Parathyroid adenoma (tissue), 2 donors: ENCODE measurements around the gene C2orf76.

Experiments
- H2AFZ ChIP-seq: fragments of 300-600 bp; sonication (generic); one replicate; pipeline ENCODE4 v1.7.0; 2017; ENCODE audit warnings: antibody characterized with exemption, mild to moderate bottlenecking
- H3K27ac ChIP-seq: fragments of 300-600 bp; sonication (generic); one replicate; pipeline ENCODE4 v1.7.0; 2017
- H3K27me3 ChIP-seq: fragments of 300-600 bp; sonication (generic); one replicate; pipeline ENCODE4 v1.7.0; 2017; ENCODE audit warnings: low read length; ENCODE audit not compliant: control insufficient read depth, insufficient read depth
- H3K36me3 ChIP-seq: fragments of 300-600 bp; sonication (generic); one replicate; pipeline ENCODE4 v1.7.0; 2017; ENCODE audit warnings: low read length; ENCODE audit not compliant: control insufficient read depth, insufficient read depth
- H3K4me1 ChIP-seq: fragments of 300-600 bp; sonication (generic); one replicate; pipeline ENCODE4 v1.7.0; 2017; ENCODE audit warnings: control low read depth
- H3K4me2 ChIP-seq: fragments of 300-600 bp; sonication (generic); one replicate; pipeline ENCODE4 v1.7.0; 2017; ENCODE audit warnings: low read length
- H3K4me3 ChIP-seq: fragments of 300-600 bp; sonication (generic); one replicate; pipeline ENCODE4 v1.7.0; 2017; ENCODE audit warnings: low read depth, low read length
- H3K79me2 ChIP-seq: fragments of 300-600 bp; sonication (generic); one replicate; pipeline ENCODE4 v1.7.0; 2017; ENCODE audit warnings: control low read depth
- H3K9ac ChIP-seq: fragments of 300-600 bp; sonication (generic); one replicate; pipeline ENCODE4 v1.7.0; 2017; ENCODE audit warnings: mild to moderate bottlenecking
- H3K9me3 ChIP-seq: fragments of 300-600 bp; sonication (generic); one replicate; pipeline ENCODE4 v1.7.0; 2017; ENCODE audit warnings: low read length; ENCODE audit not compliant: control insufficient read depth
- CTCF ChIP-seq: fragments of 300-600 bp; sonication (generic); IDR thresholded peaks from one replicate; pipeline ENCODE4 v1.7.0; 2017; ENCODE audit warnings: antibody characterized with exemption, mild to moderate bottlenecking
- donor health status: primary hyperparathyroidism.

C2orf76 gene

GRCh38 chr2:119387381-119388129 lies 20.9 kb upstream of the C2orf76 start:
- peak; percentile 43 for TF ChIP-seq CTCF
- Histone ChIP-seq H3K9ac (no peak overlapping the region), H3K4me2 (peak overlapping the region; percentile 34), H3K4me1 (peaks cover 43% of the 10 kb centered on the region), H2AFZ (peak overlapping the region; percentile 72), H3K9me3 (no peaks in the 10 kb centered on the region), H3K27me3 (no peaks in the 10 kb centered on the region), H3K27ac (peak overlapping the region; percentile 81), H3K4me3 (no peak overlapping the region), H3K79me2 (no peaks in the 10 kb centered on the region), H3K36me3 (no peaks in the 10 kb centered on the region)

- no peak for TF ChIP-seq CTCF
- Histone ChIP-seq H3K36me3 (no peaks in the 10 kb centered on the region), H2AFZ (no peak overlapping the region), H3K9ac (no peak overlapping the region), H3K4me1 (peaks cover 39% of the 10 kb centered on the region), H3K79me2 (no peaks in the 10 kb centered on the region), H3K9me3 (no peaks in the 10 kb centered on the region), H3K27me3 (no peaks in the 10 kb centered on the region), H3K4me3 (no peak overlapping the region), H3K27ac (no peak overlapping the region), H3K4me2 (no peak overlapping the region)
Measured at GRCh38 chr2:119385466-119385865, 18.8 kb upstream of the C2orf76 start.

- H3K9me3 ChIP-seq = no peaks in the 10 kb centered on the region
- H3K79me2 ChIP-seq = no peaks in the 10 kb centered on the region
- no peaks in the 10 kb centered on the region for H3K36me3 ChIP-seq
- H2AFZ ChIP-seq = no peak overlapping the region
- H3K4me3 ChIP-seq = no peak overlapping the region
- no peak for TF ChIP-seq CTCF
- no peak overlapping the region for H3K9ac ChIP-seq
- H3K27ac ChIP-seq = no peak overlapping the region
- no peaks in the 10 kb centered on the region for H3K27me3 ChIP-seq
- peaks cover 37% of the 10 kb centered on the region for H3K4me1 ChIP-seq
- H3K4me2 ChIP-seq = no peak overlapping the region
Measured at GRCh38 chr2:119384971-119385370, 18.3 kb upstream of the C2orf76 start.

- peaks cover 25% of the 10 kb centered on the region for H3K4me1 ChIP-seq
- no peaks in the 10 kb centered on the region for H3K27me3 ChIP-seq
- no peaks in the 10 kb centered on the region for H3K9me3 ChIP-seq
- H3K4me2 ChIP-seq = no peak overlapping the region
- H3K27ac ChIP-seq = peak overlapping the region; percentile 60
- H3K9ac ChIP-seq = no peak overlapping the region
- H2AFZ ChIP-seq = peak overlapping the region; percentile 69
- no peak overlapping the region for H3K4me3 ChIP-seq
- no peaks in the 10 kb centered on the region for H3K36me3 ChIP-seq
- no peaks in the 10 kb centered on the region for H3K79me2 ChIP-seq
- no peak for TF ChIP-seq CTCF
Measured at GRCh38 chr2:119383410-119384140, 16.9 kb upstream of the C2orf76 start.
